ENCODE results near the gene ATP2C1.
"Not testable (repeated sequence)": the region's sequence is repeated elsewhere in the genome, so short reads cannot be mapped to it uniquely, and the experiment has no call there.

ATP2C1 gene

DNA sequence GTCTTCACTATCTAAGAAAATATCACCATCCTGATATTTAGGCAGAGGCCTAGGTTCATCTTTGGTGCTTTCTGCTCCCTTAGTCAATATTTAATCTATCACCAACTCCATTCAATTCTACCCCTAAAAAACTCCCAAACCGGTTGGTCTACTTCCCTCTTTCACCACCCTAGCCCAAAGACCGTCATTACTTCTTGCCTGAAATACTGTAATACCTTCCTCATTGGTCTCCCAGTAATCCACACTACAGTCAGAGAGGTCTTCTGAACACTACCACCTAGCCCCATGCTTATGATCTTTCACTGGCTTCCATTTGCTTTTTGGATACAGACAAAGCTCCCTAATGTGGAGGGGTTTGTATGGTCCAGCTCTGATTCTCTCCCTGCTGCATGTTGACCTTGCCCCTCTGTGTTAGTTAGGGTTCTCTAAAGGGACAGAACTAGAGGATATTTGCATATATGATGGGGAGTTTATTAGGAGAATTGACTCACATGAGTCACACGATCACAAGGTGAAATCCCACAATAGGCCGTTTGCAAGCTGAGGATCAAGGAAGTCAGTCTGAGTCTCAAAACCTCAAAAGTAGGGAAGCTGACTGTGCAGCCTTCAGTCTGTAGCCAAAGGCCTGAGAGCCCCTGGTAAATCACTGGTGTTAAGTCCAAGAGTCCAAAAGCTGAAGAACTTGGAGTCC is 36.4 kb upstream of the ATP2C1 start:
- Histone ChIP-seq H3K4me1 (ENCODE audit: control insufficient read depth, insufficient read depth, low read length) (no peaks in the 10 kb centered on the region), H3K9me3 (ENCODE audit: control insufficient read depth, low read length) (no peaks in the 10 kb centered on the region), H3K4me3 (ENCODE audit: insufficient read depth, low read depth, low read length) (no peak overlapping the region), H3K36me3 (ENCODE audit: control insufficient read depth, insufficient read depth, low read length) (no peaks in the 10 kb centered on the region), H3K27me3 (ENCODE audit: control insufficient read depth, insufficient read depth, low read length, poor library complexity, severe bottlenecking) (no peaks in the 10 kb centered on the region), H3K27ac (ENCODE audit: insufficient read depth, low read depth, low read length, poor library complexity, severe bottlenecking) (no peak overlapping the region)
- 90 to 92% methylated on average over 4 of the region's 4 CpGs for WGBS, 2 experiments

DNA sequence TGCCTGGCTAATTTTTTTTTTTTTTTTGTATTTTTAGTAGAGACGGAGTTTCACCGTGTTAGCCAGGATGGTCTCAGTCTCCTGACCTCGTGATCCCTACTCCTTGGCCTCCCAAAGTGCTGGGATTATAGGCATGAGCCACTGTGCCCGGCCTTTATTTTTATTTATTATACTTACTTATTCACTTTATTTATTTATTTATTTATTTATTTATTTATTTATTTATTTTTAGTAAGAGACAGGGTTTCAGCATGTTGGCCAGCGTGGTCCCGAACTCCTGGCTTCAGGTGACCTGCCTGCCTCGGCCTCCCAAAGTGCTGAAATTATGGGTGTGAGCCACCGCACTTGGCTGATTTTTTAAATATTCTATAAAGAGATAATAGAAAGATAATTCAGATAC is 31.8 kb upstream of the ATP2C1 start:
- not testable (repeated sequence) for H3K4me1 ChIP-seq (ENCODE audit: control insufficient read depth, insufficient read depth, low read length); H3K27ac ChIP-seq (ENCODE audit: insufficient read depth, low read depth, low read length, poor library complexity, severe bottlenecking); H3K27me3 ChIP-seq (ENCODE audit: control insufficient read depth, insufficient read depth, low read length, poor library complexity, severe bottlenecking); H3K36me3 ChIP-seq (ENCODE audit: control insufficient read depth, insufficient read depth, low read length); H3K4me3 ChIP-seq (ENCODE audit: insufficient read depth, low read depth, low read length); H3K9me3 ChIP-seq (ENCODE audit: control insufficient read depth, low read length)
- 94 to 100% methylated on average over 6 to 7 of the region's 8 CpGs for WGBS, 2 experiments

DNA sequence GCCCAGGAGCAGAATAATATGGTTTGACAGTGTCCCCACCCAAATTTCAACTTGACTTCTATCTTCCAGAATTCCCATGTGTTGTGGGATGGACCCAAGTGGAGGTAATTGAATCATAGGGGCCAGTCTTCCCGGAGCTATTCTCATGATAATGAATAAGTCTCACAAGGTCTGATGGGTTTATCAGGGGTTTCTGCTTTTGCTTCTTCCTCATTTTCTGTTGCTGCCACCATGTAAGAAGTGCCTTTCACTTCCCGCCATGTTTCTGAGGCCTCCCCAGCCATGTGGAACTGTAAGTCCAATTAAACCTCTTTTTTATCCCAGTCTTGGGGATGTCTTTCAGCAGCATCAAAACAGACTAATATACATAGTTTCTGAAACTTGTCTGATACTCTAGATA is 28.4 kb upstream of the ATP2C1 start:
- 89 to 92% methylated on average over 2 of the region's 2 CpGs for WGBS, 2 experiments
- Histone ChIP-seq H3K4me3 (ENCODE audit: insufficient read depth, low read depth, low read length) (no peak overlapping the region), H3K27me3 (ENCODE audit: control insufficient read depth, insufficient read depth, low read length, poor library complexity, severe bottlenecking) (no peaks in the 10 kb centered on the region)

DNA sequence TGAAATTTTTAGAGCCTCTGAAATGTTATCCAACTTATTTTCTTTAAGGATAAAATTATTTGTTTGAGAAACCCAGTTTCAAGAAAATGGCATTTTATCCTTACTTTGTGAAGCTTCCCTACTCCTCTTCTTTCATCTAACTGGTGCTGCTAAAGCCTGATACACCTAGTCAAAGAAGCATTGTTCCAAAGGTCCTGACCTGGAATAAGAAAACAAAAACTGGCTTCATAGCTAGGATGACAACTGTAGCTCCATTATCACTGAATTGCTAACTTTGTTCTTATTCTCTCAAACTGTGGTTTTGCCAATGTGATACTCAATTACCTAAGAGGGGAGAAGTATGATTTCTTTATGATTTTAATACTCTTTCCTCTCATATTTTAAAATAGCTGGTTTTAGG is 27.6 kb upstream of the ATP2C1 start:
- Histone ChIP-seq H3K36me3 (ENCODE audit: control insufficient read depth, insufficient read depth, low read length) (no peaks in the 10 kb centered on the region), H3K9me3 (ENCODE audit: control insufficient read depth, low read length) (no peaks in the 10 kb centered on the region), H3K4me1 (ENCODE audit: control insufficient read depth, insufficient read depth, low read length) (no peaks in the 10 kb centered on the region), H3K27ac (ENCODE audit: insufficient read depth, low read depth, low read length, poor library complexity, severe bottlenecking) (no peak overlapping the region), H3K4me3 (ENCODE audit: insufficient read depth, low read depth, low read length) (no peak overlapping the region), H3K27me3 (ENCODE audit: control insufficient read depth, insufficient read depth, low read length, poor library complexity, severe bottlenecking) (no peaks in the 10 kb centered on the region)

More for the DNA sequence above, 28.4 kb upstream of the ATP2C1 start:
- no peaks in the 10 kb centered on the region for H3K4me1 ChIP-seq (ENCODE audit: control insufficient read depth, insufficient read depth, low read length)
- H3K36me3 ChIP-seq (ENCODE audit: control insufficient read depth, insufficient read depth, low read length) = no peaks in the 10 kb centered on the region
- H3K9me3 ChIP-seq (ENCODE audit: control insufficient read depth, low read length) = no peaks in the 10 kb centered on the region
- H3K27ac ChIP-seq (ENCODE audit: insufficient read depth, low read depth, low read length, poor library complexity, severe bottlenecking) = no peak overlapping the region

DNA sequence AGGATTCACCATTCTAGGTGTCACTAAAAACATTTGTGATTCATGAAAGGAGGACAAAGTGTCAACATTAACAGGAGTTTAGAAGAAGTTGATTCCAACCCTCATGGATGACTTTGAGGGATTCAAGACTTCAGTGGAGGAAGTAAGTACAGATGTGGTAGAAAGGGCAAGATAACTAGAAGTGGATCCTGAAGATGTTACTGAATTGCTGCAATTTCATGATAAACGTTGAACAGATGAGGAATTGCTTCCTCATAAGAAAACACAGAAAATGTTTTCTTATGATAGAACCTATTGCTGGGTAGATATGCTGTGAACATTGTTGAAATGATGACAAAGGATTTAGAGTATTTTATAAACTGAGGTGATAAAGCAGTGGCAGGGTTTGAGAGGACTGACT is 23.5 kb upstream of the ATP2C1 start:
- Histone ChIP-seq H3K9me3 (ENCODE audit: control insufficient read depth, low read length) (no peaks in the 10 kb centered on the region), H3K27me3 (ENCODE audit: control insufficient read depth, insufficient read depth, low read length, poor library complexity, severe bottlenecking) (no peaks in the 10 kb centered on the region), H3K4me3 (ENCODE audit: insufficient read depth, low read depth, low read length) (no peak overlapping the region), H3K27ac (ENCODE audit: insufficient read depth, low read depth, low read length, poor library complexity, severe bottlenecking) (no peak overlapping the region), H3K4me1 (ENCODE audit: control insufficient read depth, insufficient read depth, low read length) (no peaks in the 10 kb centered on the region), H3K36me3 (ENCODE audit: control insufficient read depth, insufficient read depth, low read length) (no peaks in the 10 kb centered on the region)
- WGBS, 2 experiments = 90 to 93% methylated on average over 1 of the region's 1 CpG

DNA sequence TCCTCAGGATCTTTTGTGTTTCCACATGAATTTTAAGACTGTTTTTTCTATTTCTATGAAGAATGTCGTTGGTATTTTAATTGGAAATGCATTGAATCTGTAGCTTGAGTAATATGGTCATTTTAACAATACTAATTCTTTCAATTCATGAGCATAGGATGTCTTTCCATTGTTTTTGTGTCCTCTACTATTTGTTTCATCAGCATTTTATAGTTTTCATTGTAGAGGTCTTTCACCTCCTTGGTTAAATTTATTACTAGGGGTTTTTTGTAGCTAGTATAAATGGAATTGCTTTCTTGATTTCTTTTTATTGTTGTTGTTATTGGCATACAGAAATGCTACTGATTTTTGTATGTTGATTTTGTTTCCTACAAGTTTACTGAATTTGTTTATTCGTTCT is 17.3 kb upstream of the ATP2C1 start:
- Histone ChIP-seq H3K27me3 (ENCODE audit: control insufficient read depth, insufficient read depth, low read length, poor library complexity, severe bottlenecking) (no peaks in the 10 kb centered on the region), H3K4me3 (ENCODE audit: insufficient read depth, low read depth, low read length) (no peak overlapping the region), H3K4me1 (ENCODE audit: control insufficient read depth, insufficient read depth, low read length) (no peaks in the 10 kb centered on the region), H3K27ac (ENCODE audit: insufficient read depth, low read depth, low read length, poor library complexity, severe bottlenecking) (no peak overlapping the region), H3K36me3 (ENCODE audit: control insufficient read depth, insufficient read depth, low read length) (no peaks in the 10 kb centered on the region), H3K9me3 (ENCODE audit: control insufficient read depth, low read length) (no peaks in the 10 kb centered on the region)
- WGBS, 2 experiments = 83 to 88% methylated on average over 1 to 2 of the region's 2 CpGs

DNA sequence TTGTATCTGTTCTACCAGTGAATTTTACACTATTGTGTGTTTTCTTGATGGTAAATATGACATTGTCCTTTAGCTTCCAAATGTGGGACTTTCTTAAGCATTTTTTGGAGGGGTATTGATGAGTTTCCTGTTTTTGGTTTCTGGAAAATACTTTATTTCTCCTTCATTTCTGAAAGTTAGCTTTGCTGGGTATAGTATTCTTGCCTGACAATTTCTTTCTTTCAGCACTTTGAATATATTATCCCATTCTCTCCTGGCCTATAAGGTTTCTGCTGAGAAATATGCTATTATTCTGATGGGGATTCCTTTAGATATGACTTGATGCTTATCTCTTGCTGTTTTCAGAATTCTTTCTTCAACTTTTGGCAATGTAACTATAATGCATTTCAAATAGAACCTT is 15.4 kb upstream of the ATP2C1 start:
- Histone ChIP-seq H3K27me3 (ENCODE audit: control insufficient read depth, insufficient read depth, low read length, poor library complexity, severe bottlenecking) (no peaks in the 10 kb centered on the region), H3K4me1 (ENCODE audit: control insufficient read depth, insufficient read depth, low read length) (no peaks in the 10 kb centered on the region), H3K36me3 (ENCODE audit: control insufficient read depth, insufficient read depth, low read length) (no peaks in the 10 kb centered on the region), H3K27ac (ENCODE audit: insufficient read depth, low read depth, low read length, poor library complexity, severe bottlenecking) (no peak overlapping the region), H3K9me3 (ENCODE audit: control insufficient read depth, low read length) (no peaks in the 10 kb centered on the region), H3K4me3 (ENCODE audit: insufficient read depth, low read depth, low read length) (no peak overlapping the region)

DNA sequence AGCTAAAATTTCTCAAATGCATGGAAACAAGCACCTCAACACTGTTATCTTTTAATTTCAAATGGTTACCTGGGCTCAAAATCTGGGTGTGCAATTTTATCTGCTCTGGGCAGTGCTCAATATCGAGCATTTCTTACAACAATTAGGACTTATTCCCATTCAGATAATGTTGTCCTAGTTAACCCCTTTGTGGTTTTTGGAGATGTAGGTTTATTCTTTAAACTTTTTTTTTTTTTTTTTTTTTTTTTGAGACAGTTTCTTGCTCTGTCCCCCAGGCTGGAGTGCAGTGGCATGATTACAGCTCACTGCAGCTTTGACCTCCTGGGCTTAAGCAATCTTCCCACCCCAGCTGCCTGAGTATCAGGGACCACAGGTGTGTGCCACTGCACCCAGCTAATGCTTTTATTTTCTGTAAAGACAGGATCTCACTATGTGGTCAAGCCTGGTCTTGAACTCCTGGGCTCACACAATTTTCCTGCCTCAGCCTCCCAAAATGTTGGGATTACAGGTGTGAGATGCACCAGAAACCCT is 4.4 kb upstream of the ATP2C1 start:
- H3K4me1 ChIP-seq (ENCODE audit: control insufficient read depth, insufficient read depth, low read length) = no peaks in the 10 kb centered on the region
- no peaks in the 10 kb centered on the region for H3K36me3 ChIP-seq (ENCODE audit: control insufficient read depth, insufficient read depth, low read length)
- no peaks in the 10 kb centered on the region for H3K27me3 ChIP-seq (ENCODE audit: control insufficient read depth, insufficient read depth, low read length, poor library complexity, severe bottlenecking)
- H3K27ac ChIP-seq (ENCODE audit: insufficient read depth, low read depth, low read length, poor library complexity, severe bottlenecking) = no peak overlapping the region
- H3K9me3 ChIP-seq (ENCODE audit: control insufficient read depth, low read length) = no peaks in the 10 kb centered on the region
- WGBS, 2 experiments = 90 to 100% methylated on average over 1 of the region's 1 CpG
- no peak overlapping the region for H3K4me3 ChIP-seq (ENCODE audit: insufficient read depth, low read depth, low read length)

DNA sequence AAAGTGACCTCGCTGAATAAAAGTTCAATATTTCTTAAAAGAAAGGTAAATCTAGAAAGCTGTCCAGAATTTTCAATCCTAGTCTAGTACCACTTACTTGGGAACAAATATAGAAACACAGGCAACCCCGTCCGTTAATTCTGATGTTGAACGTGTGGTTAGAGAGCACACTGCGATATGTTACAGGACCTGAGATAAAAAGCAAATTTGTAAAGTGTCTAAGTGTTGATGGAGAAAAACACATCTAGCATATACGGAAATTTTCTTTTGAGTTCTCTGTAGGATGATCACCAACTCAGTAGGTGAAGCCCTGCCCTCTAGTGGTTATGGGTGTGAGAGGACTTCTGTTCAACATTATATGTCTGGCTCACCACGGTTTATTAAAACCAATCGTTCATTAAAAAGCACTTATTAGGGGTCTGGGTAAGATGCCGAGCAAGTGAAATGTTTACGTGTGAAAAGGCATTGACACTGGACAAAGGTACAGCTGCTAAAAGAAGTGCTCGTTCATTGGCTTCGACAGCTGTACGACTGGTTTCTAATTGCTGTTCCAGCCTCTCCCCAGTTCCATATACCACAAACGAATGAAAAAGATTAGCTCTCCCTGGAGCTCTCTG is 1.0 kb upstream of the ATP2C1 start:
- 7 to 8% methylated on average over 14 of the region's 14 CpGs for WGBS, 2 experiments
- Histone ChIP-seq H3K27ac (ENCODE audit: insufficient read depth, low read depth, low read length, poor library complexity, severe bottlenecking) (peak overlapping the region; percentile 64), H3K36me3 (ENCODE audit: control insufficient read depth, insufficient read depth, low read length) (no peaks in the 10 kb centered on the region)

DNA sequence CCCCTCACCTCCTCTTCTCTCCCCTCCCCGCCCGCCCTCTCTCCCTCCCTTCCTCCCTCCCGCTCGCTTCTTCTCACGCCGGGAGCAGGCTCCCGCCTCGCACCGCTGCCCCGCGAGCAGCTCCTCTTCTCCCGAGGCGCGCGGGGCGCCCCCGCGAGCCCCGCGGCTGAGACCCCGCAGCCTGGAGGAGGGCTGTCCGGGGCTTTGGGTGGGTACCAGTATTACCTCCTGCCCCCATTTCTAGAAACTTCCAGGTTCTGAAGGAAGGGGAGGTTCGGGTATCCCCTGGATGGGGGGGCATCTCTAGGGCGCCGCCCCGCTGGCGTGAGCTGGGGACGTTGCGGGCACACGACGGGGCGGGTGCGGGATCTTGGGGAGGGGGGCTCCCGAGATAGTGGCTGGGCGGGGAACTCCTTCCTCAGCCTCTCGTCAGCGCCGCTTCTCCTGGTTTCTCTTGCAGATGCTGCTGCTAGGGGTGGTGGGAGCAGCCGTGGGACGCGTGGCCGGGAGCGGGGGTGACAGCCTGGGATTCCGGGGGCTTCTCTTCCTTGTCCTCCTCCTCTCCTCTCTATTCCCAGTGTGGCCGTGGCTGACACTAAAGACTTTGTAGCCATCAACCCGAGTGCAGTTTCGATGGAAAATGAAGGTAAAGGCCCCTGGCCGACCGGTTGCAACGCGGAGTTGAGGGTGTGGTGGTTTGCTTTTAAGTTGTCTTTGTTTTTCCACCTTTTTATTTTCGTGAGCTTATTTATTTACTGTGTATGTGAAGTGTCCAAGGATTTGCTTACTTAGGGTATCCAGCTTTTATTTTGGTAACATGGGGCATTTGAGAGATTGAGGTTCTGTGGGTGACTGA is 474 bp downstream of the ATP2C1 start:
- no peaks in the 10 kb centered on the region for H3K27me3 ChIP-seq (ENCODE audit: control insufficient read depth, insufficient read depth, low read length, poor library complexity, severe bottlenecking)
- H3K4me3 ChIP-seq (ENCODE audit: insufficient read depth, low read depth, low read length) = peak overlapping the region; percentile 86
- WGBS, 2 experiments = 0% methylated on average over 50 to 52 of the region's 52 CpGs
- no peaks in the 10 kb centered on the region for H3K9me3 ChIP-seq (ENCODE audit: control insufficient read depth, low read length)
- no peaks in the 10 kb centered on the region for H3K36me3 ChIP-seq (ENCODE audit: control insufficient read depth, insufficient read depth, low read length)
- peaks cover 9% of the 10 kb centered on the region for H3K4me1 ChIP-seq (ENCODE audit: control insufficient read depth, insufficient read depth, low read length)
- peak overlapping the region; percentile 81 for H3K27ac ChIP-seq (ENCODE audit: insufficient read depth, low read depth, low read length, poor library complexity, severe bottlenecking)

More for the DNA sequence above, 1.0 kb upstream of the ATP2C1 start:
- H3K4me1 ChIP-seq (ENCODE audit: control insufficient read depth, insufficient read depth, low read length) = peaks cover 4% of the 10 kb centered on the region
- H3K9me3 ChIP-seq (ENCODE audit: control insufficient read depth, low read length) = no peaks in the 10 kb centered on the region
- no peaks in the 10 kb centered on the region for H3K27me3 ChIP-seq (ENCODE audit: control insufficient read depth, insufficient read depth, low read length, poor library complexity, severe bottlenecking)
- peak overlapping the region; percentile 86 for H3K4me3 ChIP-seq (ENCODE audit: insufficient read depth, low read depth, low read length)

All from ectodermal cell (in vitro differentiated cells).